ENCODE measurements around the gene MORN4. TPM values are rescaled to one million over a fixed set of nuclear protein-coding genes. Genes with fewer than 3 reads are reported as not detected.

MORN4 gene
- total RNA-seq, 1 donor from 2014 or later: 2.6 TPM

GRCh38 chr10:97574374-97575126 lies 58.8 kb downstream of the MORN4 start:
- DNase-seq (ENCODE audit: low read depth in 2 of 2): peak; percentile 67 to 94

- DNase-seq (ENCODE audit: low read depth in 2 of 2): no peak
These were observed 59.6 kb downstream of the MORN4 start for GRCh38 chr10:97573672-97574071.

- no peak for DNase-seq (ENCODE audit: low read depth in 2 of 2)
These were observed 60.3 kb downstream of the MORN4 start for GRCh38 chr10:97573021-97573420.

- DNase-seq (ENCODE audit: low read depth in 2 of 2): peak; percentile 82 to 92
These were observed 60.9 kb downstream of the MORN4 start, which contains the start of gene ANKRD2 for GRCh38 chr10:97572214-97572989. ANKRD2 (plus strand) TSS chr10:97572779; CDS start chr10:97572789, 10 bp downstream.

- no peak for DNase-seq (ENCODE audit: low read depth in 2 of 2)
These were observed 61.7 kb downstream of the MORN4 start for GRCh38 chr10:97571622-97572021.

GRCh38 chr10:97570789-97571471 lies 62.4 kb downstream of the MORN4 start:
- no peak for DNase-seq (ENCODE audit: low read depth in 2 of 2)

- DNase-seq (ENCODE audit: low read depth in 2 of 2): no peak
These were observed 63.0 kb downstream of the MORN4 start for GRCh38 chr10:97570146-97570788.

GRCh38 chr10:97567891-97568290 lies 65.4 kb downstream of the MORN4 start:
- no peak for DNase-seq (ENCODE audit: low read depth in 2 of 2)

- DNase-seq (ENCODE audit: low read depth in 2 of 2): no peak
These were observed 66.8 kb downstream of the MORN4 start for GRCh38 chr10:97566336-97566996.

GRCh38 chr10:97564776-97565175 lies 68.5 kb downstream of the MORN4 start:
- DNase-seq (ENCODE audit: low read depth in 2 of 2): no peak

Other genes starting within 250 kb of the MORN4 start
- 6.8 and 9.3 TPM in 2 replicates for gene RRP12, start 232.2 kb downstream of the MORN4 start, total RNA-seq
- gene PGAM1, start 207.3 kb downstream of the MORN4 start, total RNA-seq: 209 and 215 TPM in 2 replicates
- gene EXOSC1, start 187.5 kb downstream of the MORN4 start, total RNA-seq: 20.6 and 23.1 TPM in 2 replicates
- 21.6 and 26.2 TPM in 2 replicates for gene ZDHHC16, start 187.3 kb downstream of the MORN4 start, total RNA-seq
- gene MMS19, start 135.1 kb downstream of the MORN4 start, total RNA-seq: 39.7 and 47.2 TPM in 2 replicates
- 41.6 and 59.9 TPM in 2 replicates for gene UBTD1, start 134.6 kb downstream of the MORN4 start, total RNA-seq
- 0.20 and 0.44 TPM in 2 replicates for gene ANKRD2, start 60.7 kb downstream of the MORN4 start, total RNA-seq
- gene HOGA1, start 49.1 kb downstream of the MORN4 start, total RNA-seq: under 0.01 and 0.87 TPM in 2 replicates
- not detected in 2 replicates for gene C10orf62, start 43.8 kb downstream of the MORN4 start, total RNA-seq
- gene PI4K2A, start 7.2 kb upstream of the MORN4 start, total RNA-seq: 10.1 and 10.2 TPM in 2 replicates
- gene AVPI1, start 53.7 kb upstream of the MORN4 start, total RNA-seq: 3.7 and 5.0 TPM in 2 replicates
- gene MARVELD1, start 80.2 kb upstream of the MORN4 start, total RNA-seq: 10.7 and 11.5 TPM in 2 replicates
- gene ZFYVE27, start 103.6 kb upstream of the MORN4 start, total RNA-seq: 11.3 and 18.8 TPM in 2 replicates
- not detected in 2 replicates for gene SFRP5, start 138.5 kb upstream of the MORN4 start, total RNA-seq
- gene GOLGA7B, start 216.3 kb upstream of the MORN4 start, total RNA-seq: under 0.01 TPM in 2 replicates

Data from lung microvascular endothelial cell (primary cell).